Germinal center (tissue), 1 donor: Measurements from ENCODE around the gene SCN4A.

Experiments
- DNase-seq: peaks from one replicate; pipeline ENCODE4 v3.0.0; 2012; ENCODE audit warnings: mixed read lengths, low spot score

SCN4A gene

GRCh38 chr17:64001763-64002529 is 29.2 kb upstream of the SCN4A start:
- no peak for DNase-seq

- no peak for DNase-seq
Measured at GRCh38 chr17:64001091-64001579, 28.4 kb upstream of the SCN4A start.

GRCh38 chr17:63999680-64000531 is 27.2 kb upstream of the SCN4A start:
- DNase-seq, result no peak

- peak; percentile 28 for DNase-seq
Measured at GRCh38 chr17:63998721-63999679, 26.3 kb upstream of the SCN4A start.

GRCh38 chr17:63998050-63998720 is 25.5 kb upstream of the SCN4A start, which contains the start of gene PRR29:
PRR29 (plus strand) TSS chr17:63998351; CDS start chr17:63998365, 14 bp downstream.
- peak; percentile 80 for DNase-seq

- no peak for DNase-seq
Measured at GRCh38 chr17:63997341-63998048, 24.8 kb upstream of the SCN4A start.

- no peak for DNase-seq
Measured at GRCh38 chr17:63996430-63997182, 23.9 kb upstream of the SCN4A start.

- DNase-seq, result no peak
Measured at GRCh38 chr17:63995626-63996025, 22.9 kb upstream of the SCN4A start.

GRCh38 chr17:63993368-63993985 is 20.8 kb upstream of the SCN4A start:
- no peak for DNase-seq

GRCh38 chr17:63991611-63992010 is 18.9 kb upstream of the SCN4A start:
- DNase-seq, result no peak

- DNase-seq, result no peak
Measured at GRCh38 chr17:63989622-63990345, 17.1 kb upstream of the SCN4A start.

GRCh38 chr17:63988741-63989621 is 16.3 kb upstream of the SCN4A start:
- DNase-seq, result no peak

- no peak for DNase-seq
Measured at GRCh38 chr17:63988127-63988478, 15.4 kb upstream of the SCN4A start.

- no peak for DNase-seq
Measured at GRCh38 chr17:63987221-63988126, 14.8 kb upstream of the SCN4A start.

- no peak for DNase-seq
Measured at GRCh38 chr17:63986821-63987220, 14.1 kb upstream of the SCN4A start.

GRCh38 chr17:63985387-63986140 is 12.8 kb upstream of the SCN4A start:
- no peak for DNase-seq
